Neural progenitor cell (in vitro differentiated cells): Measurements from ENCODE around the gene ITPR3. TPM values are rescaled to one million over a fixed set of nuclear protein-coding genes. Genes with fewer than 3 reads are reported as not detected.

Source experiments
- DNase-seq: peaks from one replicate; pipeline ENCODE4 v3.0.0-alpha.2; 2016; ENCODE audit warnings: low spot score
- H2AFZ ChIP-seq: fragments of 200-600 bp; sonication (generic); replicated peaks from 2 replicates; pipeline ENCODE4 v1.6.1; 2016; ENCODE audit warnings: antibody characterized with exemption
- H3F3A ChIP-seq: fragments of 200-600 bp; sonication (generic); 2 replicates; pipeline ENCODE4 v1.6.1; 2016; ENCODE audit warnings: antibody characterized with exemption, low read depth
- H3K27ac ChIP-seq: fragments of 200-600 bp; sonication (generic); 2 replicates; pipeline ENCODE4 v1.5.1; 2016; ENCODE audit warnings: mild to moderate bottlenecking
- H3K27me3 ChIP-seq: fragments of 200-600 bp; sonication (generic); 2 replicates; pipeline ENCODE4 v1.6.1; 2016; ENCODE audit warnings: mild to moderate bottlenecking, moderate library complexity
- H3K36me3 ChIP-seq: fragments of 200-600 bp; sonication (generic); 2 replicates; pipeline ENCODE4 v1.5.1; 2016
- H3K4me1 ChIP-seq: fragments of 200-600 bp; sonication (generic); 2 replicates; pipeline ENCODE4 v1.6.1; 2016; ENCODE audit warnings: mixed run types
- H3K4me2 ChIP-seq: fragments of 200-600 bp; sonication (generic); 2 replicates; pipeline ENCODE4 v1.6.1; 2016
- H3K4me3 ChIP-seq: fragments of 200-600 bp; sonication (generic); 2 replicates; pipeline ENCODE4 v1.5.1; 2016
- H3K79me2 ChIP-seq: fragments of 200-600 bp; sonication (generic); 2 replicates; pipeline ENCODE4 v1.6.1; 2016; ENCODE audit warnings: low read depth
- H3K9ac ChIP-seq: fragments of 200-600 bp; sonication (generic); 2 replicates; pipeline ENCODE4 v1.6.1; 2016
- H3K9me3 ChIP-seq: fragments of 200-600 bp; sonication (generic); 2 replicates; pipeline ENCODE4 v1.5.1; 2016; ENCODE audit warnings: low read depth
- H4K20me1 ChIP-seq: fragments of 200-600 bp; sonication (generic); 2 replicates; pipeline ENCODE4 v1.6.1; 2016; ENCODE audit warnings: low read depth
- H3K27ac Mint-ChIP-seq: 3 replicates; pipeline ENCODE4 v1.8.0; 2021; ENCODE audit warnings: mixed read lengths
- H3K27me3 Mint-ChIP-seq: 2 replicates; pipeline ENCODE4 v1.8.0; 2022; ENCODE audit warnings: low read depth, mild to moderate bottlenecking, inconsistent platforms, moderate library complexity, mixed read lengths; ENCODE audit not compliant: insufficient read depth
- H3K36me3 Mint-ChIP-seq: 3 replicates; pipeline ENCODE4 v1.8.0; 2021; ENCODE audit warnings: mixed read lengths
- H3K4me1 Mint-ChIP-seq: 3 replicates; pipeline ENCODE4 v1.8.0; 2021; ENCODE audit warnings: mixed read lengths
- H3K4me3 Mint-ChIP-seq: 3 replicates; pipeline ENCODE4 v1.8.0; 2021; ENCODE audit warnings: mild to moderate bottlenecking, moderate library complexity, mixed read lengths
- H3K9me3 Mint-ChIP-seq: 3 replicates; pipeline ENCODE4 v1.8.0; 2020; ENCODE audit warnings: mixed read lengths
- EZH2 ChIP-seq: fragments of 200-600 bp; sonication (generic); IDR thresholded peaks from 2 replicates; pipeline ENCODE4 v1.6.1; 2017; ENCODE audit warnings: antibody characterized with exemption, mild to moderate bottlenecking, moderate library complexity
- EZH2phosphoT487 ChIP-seq: fragments of 200-600 bp; sonication (generic); IDR thresholded peaks from 2 replicates; pipeline ENCODE4 v1.6.1; 2017; ENCODE audit warnings: antibody characterized with exemption
- total RNA-seq: library from RNA; depleted of rRNA; stranded (reverse); fragments of >200 nt; gene quantifications from 2 replicates; pipeline ENCODE4 v1.2.3, GENCODE V29; 2015; ENCODE audit warnings: low replicate concordance
- TF ChIP-seq, protein P1 (sequence below): fragments of 200-600 bp; sonication (generic); IDR thresholded peaks from 2 replicates; pipeline ENCODE4 v1.5.1; 2017; ENCODE audit warnings: antibody characterized with exemption, mild to moderate bottlenecking

Gene ITPR3
- total RNA-seq, 1 donor from 2014 or later, result 1.5 TPM

DNA sequence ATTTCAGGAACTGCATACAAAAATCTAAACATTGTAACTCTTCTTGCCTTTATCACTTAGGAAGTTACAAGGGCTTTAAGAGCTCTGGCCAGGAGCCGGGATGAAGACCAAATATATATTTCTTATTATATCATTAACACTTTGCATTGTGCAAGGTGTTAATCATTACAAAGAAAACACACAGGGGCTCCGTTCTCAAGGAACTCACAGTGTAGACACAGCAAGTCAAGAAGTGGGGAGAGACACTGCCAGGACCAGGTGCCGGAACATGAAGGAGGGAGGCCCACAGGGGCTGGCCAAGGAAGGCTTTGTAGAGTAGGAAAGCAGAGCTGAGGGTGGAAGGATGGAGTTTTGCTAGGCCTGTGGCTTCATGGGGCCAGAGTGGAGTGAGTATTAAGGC, 17.4 kb downstream of the ITPR3 start:
- DNase-seq, result no peak
- peaks cover 20% of the 10 kb centered on the region for H3K27me3 Mint-ChIP-seq
- TF ChIP-seq EZH2 (no peak), EZH2phosphoT487 (no peak)
- TF ChIP-seq, protein P1, sequence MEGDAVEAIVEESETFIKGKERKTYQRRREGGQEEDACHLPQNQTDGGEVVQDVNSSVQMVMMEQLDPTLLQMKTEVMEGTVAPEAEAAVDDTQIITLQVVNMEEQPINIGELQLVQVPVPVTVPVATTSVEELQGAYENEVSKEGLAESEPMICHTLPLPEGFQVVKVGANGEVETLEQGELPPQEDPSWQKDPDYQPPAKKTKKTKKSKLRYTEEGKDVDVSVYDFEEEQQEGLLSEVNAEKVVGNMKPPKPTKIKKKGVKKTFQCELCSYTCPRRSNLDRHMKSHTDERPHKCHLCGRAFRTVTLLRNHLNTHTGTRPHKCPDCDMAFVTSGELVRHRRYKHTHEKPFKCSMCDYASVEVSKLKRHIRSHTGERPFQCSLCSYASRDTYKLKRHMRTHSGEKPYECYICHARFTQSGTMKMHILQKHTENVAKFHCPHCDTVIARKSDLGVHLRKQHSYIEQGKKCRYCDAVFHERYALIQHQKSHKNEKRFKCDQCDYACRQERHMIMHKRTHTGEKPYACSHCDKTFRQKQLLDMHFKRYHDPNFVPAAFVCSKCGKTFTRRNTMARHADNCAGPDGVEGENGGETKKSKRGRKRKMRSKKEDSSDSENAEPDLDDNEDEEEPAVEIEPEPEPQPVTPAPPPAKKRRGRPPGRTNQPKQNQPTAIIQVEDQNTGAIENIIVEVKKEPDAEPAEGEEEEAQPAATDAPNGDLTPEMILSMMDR, result no peak
- H3K36me3 ChIP-seq, result no peaks in the 10 kb centered on the region
- H2AFZ ChIP-seq, result no peak overlapping the region
- no peaks in the 10 kb centered on the region for H3K79me2 ChIP-seq
- H3K4me3 Mint-ChIP-seq, result no peak overlapping the region
- H3F3A ChIP-seq, result peaks cover 11% of the 10 kb centered on the region
- H3K27ac ChIP-seq, result no peak overlapping the region
- no peaks in the 10 kb centered on the region for H3K36me3 Mint-ChIP-seq
- H3K4me3 ChIP-seq, result no peak overlapping the region
- no peaks in the 10 kb centered on the region for H3K9me3 Mint-ChIP-seq
- no peak overlapping the region for H3K27ac Mint-ChIP-seq
- no peaks in the 10 kb centered on the region for H4K20me1 ChIP-seq
- no peaks in the 10 kb centered on the region for H3K9me3 ChIP-seq
- H3K4me2 ChIP-seq, result no peak overlapping the region
- no peak overlapping the region for H3K9ac ChIP-seq
- peaks cover 26% of the 10 kb centered on the region for H3K4me1 ChIP-seq
- peaks cover 16% of the 10 kb centered on the region for H3K27me3 ChIP-seq
- H3K4me1 Mint-ChIP-seq, result peaks cover 27% of the 10 kb centered on the region

DNA sequence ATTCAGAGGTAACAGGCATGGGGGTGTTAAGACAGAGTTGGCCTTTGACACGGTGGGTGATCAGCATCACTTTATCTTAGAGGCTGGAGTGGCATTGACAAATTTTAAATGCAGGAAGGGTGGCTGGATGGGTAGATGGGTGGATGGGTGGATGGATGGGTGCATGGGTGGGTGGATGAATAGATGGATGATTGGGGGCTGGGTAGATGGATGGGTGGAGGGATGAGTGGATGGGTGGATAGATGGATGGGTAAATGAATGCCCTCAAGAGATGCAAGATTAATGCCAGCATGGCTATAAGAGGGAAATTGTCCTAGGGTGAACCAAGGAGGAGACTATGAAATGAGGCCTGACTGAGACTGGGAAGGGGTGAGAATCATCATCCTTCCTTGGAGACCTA, 18.4 kb downstream of the ITPR3 start:
- H3K4me1 ChIP-seq, result peaks cover 18% of the 10 kb centered on the region
- H3K4me3 Mint-ChIP-seq, result no peak overlapping the region
- peaks cover 16% of the 10 kb centered on the region for H3K27me3 Mint-ChIP-seq
- no peaks in the 10 kb centered on the region for H4K20me1 ChIP-seq
- no peak overlapping the region for H3K4me2 ChIP-seq
- H3K36me3 ChIP-seq, result no peaks in the 10 kb centered on the region
- no peak overlapping the region for H2AFZ ChIP-seq
- TF ChIP-seq EZH2phosphoT487 (no peak), EZH2 (no peak)
- TF ChIP-seq, protein P1, result no peak
- H3K27ac Mint-ChIP-seq, result no peak overlapping the region
- H3K27me3 ChIP-seq, result peaks cover 8% of the 10 kb centered on the region
- no peak for DNase-seq
- no peaks in the 10 kb centered on the region for H3K36me3 Mint-ChIP-seq
- H3K4me3 ChIP-seq, result no peak overlapping the region
- H3K79me2 ChIP-seq, result no peaks in the 10 kb centered on the region
- peaks cover 3% of the 10 kb centered on the region for H3F3A ChIP-seq
- H3K4me1 Mint-ChIP-seq, result peaks cover 19% of the 10 kb centered on the region
- no peak overlapping the region for H3K9ac ChIP-seq
- no peaks in the 10 kb centered on the region for H3K9me3 ChIP-seq
- no peak overlapping the region for H3K27ac ChIP-seq
- H3K9me3 Mint-ChIP-seq, result no peaks in the 10 kb centered on the region

DNA sequence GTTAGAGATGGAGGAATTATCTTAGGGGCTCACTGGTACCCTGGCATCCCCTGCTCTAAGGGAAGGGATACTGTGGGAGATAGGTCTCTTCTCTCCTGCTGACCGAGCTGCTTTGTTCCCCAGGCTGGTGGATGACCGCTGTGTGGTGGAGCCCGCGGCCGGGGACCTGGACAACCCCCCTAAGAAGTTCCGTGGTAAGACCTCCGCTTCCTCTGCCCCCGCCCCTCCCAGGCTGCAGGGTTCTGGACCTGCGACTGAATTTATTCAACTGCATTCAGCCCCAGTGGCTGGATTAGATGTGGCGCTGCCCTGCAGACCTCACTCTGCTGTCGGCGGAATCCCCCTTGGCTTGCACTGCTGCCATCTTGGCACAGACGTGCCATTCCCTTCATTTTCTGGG, 19.2 kb downstream of the ITPR3 start:
- Mint-ChIP-seq H3K4me3 (no peak overlapping the region), H3K36me3 (no peaks in the 10 kb centered on the region), H3K4me1 (peaks cover 11% of the 10 kb centered on the region), H3K9me3 (no peaks in the 10 kb centered on the region), H3K27ac (no peak overlapping the region), H3K27me3 (peaks cover 10% of the 10 kb centered on the region)
- H4K20me1 ChIP-seq, result no peaks in the 10 kb centered on the region
- no peaks in the 10 kb centered on the region for H3F3A ChIP-seq
- H3K9me3 ChIP-seq, result no peaks in the 10 kb centered on the region
- H2AFZ ChIP-seq, result no peak overlapping the region
- no peak for DNase-seq
- H3K27me3 ChIP-seq, result no peaks in the 10 kb centered on the region
- no peak overlapping the region for H3K4me2 ChIP-seq
- H3K36me3 ChIP-seq, result no peaks in the 10 kb centered on the region
- H3K4me3 ChIP-seq, result no peak overlapping the region
- no peak overlapping the region for H3K9ac ChIP-seq
- TF ChIP-seq, protein P1, result no peak
- TF ChIP-seq EZH2phosphoT487 (no peak), EZH2 (no peak)
- no peak overlapping the region for H3K27ac ChIP-seq
- H3K79me2 ChIP-seq, result no peaks in the 10 kb centered on the region
- peaks cover 16% of the 10 kb centered on the region for H3K4me1 ChIP-seq
